ENCODE measurements around the gene LEKR1.

GRCh38 chr3:156792536-156792935 lies 33.6 kb upstream of the LEKR1 start:
- no peak for TF ChIP-seq REST (IDR thresholded peaks at IDR 0.05; ENCODE audit: borderline replicate concordance)
- no peak for TF ChIP-seq EP300 (conservative IDR thresholded peaks at IDR 0.05; ENCODE audit: poor library complexity, severe bottlenecking)
- no peak for TF ChIP-seq TAF1 (IDR thresholded peaks at IDR 0.05; ENCODE audit: low read depth)
- TF ChIP-seq CTCF (IDR thresholded peaks at IDR 0.05; ENCODE audit: poor library complexity, severe bottlenecking): no peak
- TF ChIP-seq POLR2AphosphoS5 (IDR thresholded peaks at IDR 0.05): no peak
- TF ChIP-seq EZH2 (IDR thresholded peaks at IDR 0.05; ENCODE audit: borderline replicate concordance, insufficient read depth, low read length, poor library complexity, severe bottlenecking): no peak
- no peak for TF ChIP-seq RAD21 (conservative IDR thresholded peaks at IDR 0.05)
- TF ChIP-seq SMC3 (conservative IDR thresholded peaks at IDR 0.05; ENCODE audit: poor library complexity): no peak

Measured in neural cell (in vitro differentiated cells).